K562 (cell line): ENCODE results near the gene KRT83. TPM values are rescaled to one million over a fixed set of nuclear protein-coding genes. Genes with fewer than 3 reads are reported as not detected.

Experiments used
- ARHGAP35 ChIP-seq: fragments of 450-650 bp; IDR thresholded peaks from 2 replicates; pipeline ENCODE4 v1.6.1; 2018; ENCODE audit not compliant: partially characterized antibody
- ARID1B ChIP-seq: fragments of 450-650 bp; IDR thresholded peaks from 2 replicates; pipeline ENCODE4 v1.6.1; 2016; ENCODE audit warnings: antibody characterized with exemption, mild to moderate bottlenecking, inconsistent platforms
- ATF3 ChIP-seq, 2 experiments: fragments of 450-650 bp in 1 of 2; sonication (generic) in 1 of 2; formaldehyde crosslinking in 1 of 2; IDR thresholded peaks in 1 of 2; conservative IDR thresholded peaks in 1 of 2; 2 replicates each; pipeline versions ENCODE4 v1.6.1 to v1.8.1; 2016 to 2023; ENCODE audit warnings: mild to moderate bottlenecking in 2 of 2, moderate library complexity in 2 of 2, inconsistent platforms in 1 of 2, missing genetic modification reagents in 1 of 2
- BRF2 ChIP-seq: IDR thresholded peaks from 3 replicates; pipeline ENCODE4 v1.6.1; 2011; ENCODE audit warnings: borderline replicate concordance, mild to moderate bottlenecking; ENCODE audit not compliant: insufficient read length, insufficient read depth
- CHAMP1 ChIP-seq: fragments of 450-650 bp; IDR thresholded peaks from 2 replicates; pipeline ENCODE4 v1.6.1; 2016; ENCODE audit warnings: mild to moderate bottlenecking
- CREM ChIP-seq: IDR thresholded peaks from 2 replicates; pipeline ENCODE4 v1.6.1; 2014; ENCODE audit warnings: antibody characterized with exemption, low read depth
- L3MBTL2 ChIP-seq: fragments of 450-650 bp; IDR thresholded peaks from 2 replicates; pipeline ENCODE4 v1.6.1; 2016; ENCODE audit warnings: mild to moderate bottlenecking, moderate library complexity
- NFXL1 ChIP-seq: fragments of 450-650 bp; formaldehyde crosslinking; IDR thresholded peaks from 2 replicates; pipeline ENCODE4 v1.4.0; 2021; ENCODE audit warnings: mild to moderate bottlenecking
- PATZ1 ChIP-seq: fragments of 250-450 bp; sonication (Bioruptor Pico); IDR thresholded peaks from 2 replicates; pipeline ENCODE4 v1.5.0; 2020; ENCODE audit warnings: mild to moderate bottlenecking, borderline replicate concordance
- PBX2 ChIP-seq, 2 experiments: IDR thresholded peaks in 1 of 2; conservative IDR thresholded peaks in 1 of 2; 2 replicates each; pipeline ENCODE4 v1.6.1; 2016; ENCODE audit warnings: low read depth in 2 of 2, mild to moderate bottlenecking in 1 of 2, missing compliant biosample characterization in 1 of 2, missing genetic modification characterization in 1 of 2, moderate library complexity in 1 of 2
- PTRF ChIP-seq: fragments of 450-650 bp; IDR thresholded peaks from 2 replicates; pipeline ENCODE4 v1.6.1; 2016; ENCODE audit warnings: mild to moderate bottlenecking, missing genetic modification characterization, missing compliant biosample characterization
- RNF2 ChIP-seq: sonication (generic); IDR thresholded peaks from 2 replicates; pipeline ENCODE4 v1.6.1; 2016
- SLC30A9 ChIP-seq: fragments of 250-450 bp; sonication (Bioruptor Pico); IDR thresholded peaks from 2 replicates; pipeline ENCODE4 v1.8.0; 2022; ENCODE audit warnings: mild to moderate bottlenecking, moderate library complexity
- TEAD1 ChIP-seq, 2 experiments: fragments of 450-650 bp in 1 of 2; sonication (generic) in 1 of 2; formaldehyde crosslinking; IDR thresholded peaks; 2 replicates each; pipeline versions ENCODE4 v1.4.0 to v1.8.0; 2020 to 2022; ENCODE audit warnings: mild to moderate bottlenecking in 2 of 2, missing genetic modification reagents in 1 of 2
- TEAD2 ChIP-seq: fragments of 450-650 bp; IDR thresholded peaks from 2 replicates; pipeline ENCODE4 v1.6.1; 2016; ENCODE audit warnings: missing genetic modification characterization, control low read depth, missing compliant biosample characterization
- U2AF1 ChIP-seq: fragments of 200-400 bp; formaldehyde crosslinking; optimal IDR thresholded peaks from 2 replicates; pipeline ENCODE3; 2017; ENCODE audit warnings: mild to moderate bottlenecking, low read depth, low read length, moderate library complexity
- XRCC3 ChIP-seq: fragments of 450-650 bp; IDR thresholded peaks from 2 replicates; pipeline ENCODE4 v1.6.1; 2017; ENCODE audit warnings: mild to moderate bottlenecking, moderate library complexity
- ZFP30 ChIP-seq: fragments of 250-450 bp; sonication (Bioruptor Pico); IDR thresholded peaks from 2 replicates; pipeline ENCODE4 v1.8.0; 2022; ENCODE audit warnings: moderate library complexity, mild to moderate bottlenecking, inconsistent platforms, borderline replicate concordance
- ZNF23 ChIP-seq: fragments of 250-450 bp; sonication (Bioruptor Pico); IDR thresholded peaks from 2 replicates; pipeline ENCODE4 v1.4.0; 2020; ENCODE audit warnings: mild to moderate bottlenecking
- polyA plus RNA-seq, 8 experiments: library from polyadenylated mRNA; depleted of rRNA in 4 of 8; stranded (reverse) in 5 of 8; unstranded in 3 of 8; fragments of >200 nt; fragmentation: Nextera tagmentation in 2 of 8; fragmentation: Illumina TruSeq in 1 of 8; extraction: Ambion mirVana in 2 of 8; extraction: Trizol in 1 of 8; gene quantifications; 2 replicates each; pipeline versions ENCODE4 v1.2.1 to v1.2.3, GENCODE V29; 2011 to 2014; ENCODE audit warnings: inconsistent platforms in 1 of 8, missing spikeins in 1 of 8
- total RNA-seq, 7 experiments: library from RNA; depleted of rRNA in 6 of 7; stranded (reverse); fragments of >200 nt in 6 of 7; fragmentation: Illumina TruSeq in 2 of 7; extraction: Trizol in 2 of 7; gene quantifications; 2 replicates each; pipeline versions ENCODE4 v1.2.1 to v1.2.3, GENCODE V29; 2011 to 2021; ENCODE audit warnings: low replicate concordance in 1 of 7

KRT83 gene
- total and polyA plus RNA-seq, 9 of the 15 experiments (the other 6 are each of a cell fraction or from before 2014, with no cell fraction given) = not detected

GRCh38 chr12:52280319-52280795 lies 40.8 kb downstream of the KRT83 start (continued):
- TF ChIP-seq TEAD1 (CRISPR knock-in tag; IDR thresholded peaks at IDR 0.05) (peak; percentile 87 to 93; a peak in 3 of 4 replicates), SLC30A9 (CRISPR knock-in tag) (no peak), PTRF (tag) (no peak), XRCC3 (no peak), BRF2 (no peak), U2AF1 (no peak), ZFP30 (CRISPR knock-in tag) (no peak), ARID1B (peak; percentile 30; the same call in 1 of the 2 replicates), ATF3 (IDR thresholded peaks at IDR 0.05) (peak; percentile 97), ATF3 (CRISPR knock-in tag; conservative IDR thresholded peaks at IDR 0.05) (no peak), PBX2 (CRISPR knock-in tag; IDR thresholded peaks at IDR 0.05; ENCODE audit: low read depth) (no peak), PBX2 (tag; conservative IDR thresholded peaks at IDR 0.05; ENCODE audit: low read depth) (no peak), ARHGAP35 (no peak), NFXL1 (CRISPR knock-in tag) (no peak), ZNF23 (CRISPR knock-in tag) (no peak), RNF2 (no peak), PATZ1 (CRISPR knock-in tag) (no peak), CHAMP1 (no peak), CREM (0 out of 2 replicates have a peak, but pooled peaks have one; percentile 24), L3MBTL2 (peak; percentile 3; the same call in 1 of the 2 replicates), TEAD2 (tag) (peak; percentile 72; the same call in 1 of the 2 replicates)
